NCI-H1048 (cell line): Measurements from ENCODE around the gene RCAN3.

Experiments used
- DNase-seq: peaks from one replicate; lab custom pipeline; 2025; lab: John Stamatoyannopoulos, UW

Gene RCAN3

DNA sequence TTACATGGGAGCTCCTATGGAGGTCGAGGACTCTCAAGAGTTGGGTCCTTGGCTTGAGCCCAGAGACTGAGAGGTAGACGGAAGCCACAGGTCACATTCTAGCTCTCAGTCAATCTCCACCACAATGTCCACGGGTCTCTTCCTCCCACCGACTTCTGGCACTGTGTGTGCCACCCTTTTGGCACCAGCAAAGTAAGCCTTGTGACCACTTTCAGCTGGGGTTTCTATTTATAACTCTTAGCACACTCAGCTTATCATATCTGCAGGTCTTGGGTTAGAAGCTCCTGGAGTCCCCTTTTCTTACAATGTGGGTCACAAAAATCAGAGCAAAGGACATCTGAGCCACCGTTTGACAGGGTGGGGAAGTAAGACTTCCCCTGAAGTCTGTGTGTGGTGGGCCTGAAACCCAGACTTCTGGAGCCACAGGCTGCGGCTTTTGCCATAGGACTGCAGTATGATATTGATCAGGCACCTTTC, 81.6 kb downstream of the RCAN3 start:
- DNase-seq, result no peak

DNA sequence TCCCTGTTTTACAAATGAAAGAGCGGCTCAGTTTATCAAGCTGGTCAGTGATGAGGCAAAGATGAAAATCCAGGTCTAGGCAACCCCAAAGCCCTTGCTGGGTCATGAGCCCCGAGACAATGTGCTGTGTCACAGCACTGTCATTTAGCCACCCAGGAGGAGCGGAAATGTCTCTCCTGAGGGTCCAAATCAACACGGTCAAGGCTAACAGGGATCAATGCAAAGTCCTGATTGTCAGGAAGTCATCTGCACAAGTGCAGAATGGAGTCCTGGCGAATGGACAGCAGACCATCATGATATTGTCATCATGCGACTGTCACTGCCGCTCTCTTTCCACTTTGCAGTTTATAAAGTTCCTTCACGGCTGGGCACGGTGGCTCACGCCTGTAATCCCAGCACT, 83.5 kb downstream of the RCAN3 start:
- no peak for DNase-seq

DNA sequence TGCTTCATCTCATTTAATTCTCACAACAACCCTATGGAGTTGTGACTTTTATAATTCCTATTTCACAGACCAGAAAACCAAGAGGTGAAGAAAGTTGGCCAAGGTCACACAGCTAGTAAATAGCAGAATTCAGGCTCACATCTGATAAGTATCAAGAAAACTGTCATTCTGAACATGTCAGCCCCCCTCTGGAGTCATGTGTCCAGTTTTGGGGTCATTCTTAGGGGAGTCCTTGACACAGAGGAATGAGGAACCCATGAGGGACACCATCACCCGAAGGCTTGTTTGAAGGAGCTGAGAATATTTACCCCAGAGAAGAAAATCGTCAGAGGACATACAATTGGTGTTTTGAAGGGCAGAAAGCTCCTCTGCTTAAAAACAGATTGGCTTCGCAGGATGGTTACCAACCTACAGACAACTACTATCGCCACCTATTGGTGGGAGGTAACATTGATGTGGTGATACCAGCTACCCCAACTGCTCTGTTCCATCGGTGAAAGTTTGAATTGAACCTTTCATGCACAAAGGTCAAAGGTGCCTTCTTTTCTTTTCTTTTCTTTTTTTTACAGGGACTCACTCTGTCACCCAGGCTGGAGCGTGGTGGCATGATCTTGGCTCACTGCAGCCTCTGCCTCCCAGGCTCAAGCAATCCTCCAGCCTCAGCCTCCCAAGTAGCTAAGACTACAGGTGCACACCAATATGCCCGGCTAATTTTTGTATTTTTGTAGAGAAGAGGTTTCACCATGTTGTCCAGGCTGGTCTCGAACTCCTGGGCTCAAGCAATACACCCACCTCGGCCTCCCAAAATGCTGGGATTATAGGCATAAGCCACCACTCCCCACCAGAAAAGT, 84.6 kb downstream of the RCAN3 start:
- peak; percentile 17 for DNase-seq

DNA sequence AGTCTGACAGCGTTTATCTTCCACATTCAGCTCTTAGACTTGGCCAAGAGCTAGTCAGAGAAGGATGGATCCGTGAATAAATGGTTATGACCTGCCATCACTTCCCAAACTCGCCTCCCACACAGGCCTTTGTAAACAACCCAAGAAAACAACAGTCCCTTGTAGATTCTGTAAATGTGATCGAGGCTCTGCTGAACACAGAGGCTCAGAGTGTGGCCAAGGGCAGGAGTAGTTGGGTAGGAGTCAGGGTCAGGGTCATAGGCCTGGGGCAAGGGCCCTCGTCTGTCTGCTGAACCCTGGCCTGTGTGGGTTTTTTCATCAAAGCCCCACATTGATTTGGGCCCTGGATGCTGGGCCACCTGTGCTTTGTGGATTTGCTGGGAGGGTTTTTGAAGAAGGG, 85.9 kb downstream of the RCAN3 start:
- no peak for DNase-seq

DNA sequence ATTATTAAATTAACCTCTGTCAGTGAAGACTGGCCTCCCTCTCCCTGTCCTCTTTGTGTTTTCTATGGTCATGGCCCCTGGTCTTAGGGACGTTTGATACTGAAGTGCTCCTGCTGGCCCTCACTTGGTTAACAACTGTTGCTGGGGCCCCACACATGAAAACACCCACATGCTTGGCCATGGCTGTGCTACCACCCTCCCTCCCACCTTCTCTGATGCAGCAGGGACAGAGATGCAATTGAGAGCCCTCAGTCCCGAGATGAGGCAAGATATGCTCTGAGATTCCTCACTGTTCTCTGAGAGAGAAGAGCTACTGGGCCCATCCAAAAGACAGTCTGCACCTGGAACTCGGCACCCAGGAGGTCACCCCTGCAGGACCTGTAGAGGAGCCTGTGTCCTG, 86.6 kb downstream of the RCAN3 start:
- no peak for DNase-seq
